T1000 (cell line): ENCODE results near the gene LHFPL2.
"Not testable (repeated sequence)": the region's sequence is repeated elsewhere in the genome, so short reads cannot be mapped to it uniquely, and the experiment has no call there.

ENCODE experiments used
- DNase-seq: peaks from one replicate; lab custom pipeline; 2025; ENCODE audit warnings: mixed read lengths; lab: John Stamatoyannopoulos, UW

LHFPL2 gene

GRCh38 chr5:78467752-78468357, 180.7 kb downstream of the LHFPL2 start:
- no peak for DNase-seq

GRCh38 chr5:78467140-78467539, 181.4 kb downstream of the LHFPL2 start:
- DNase-seq = no peak

GRCh38 chr5:78458843-78459242, 189.7 kb downstream of the LHFPL2 start:
- no peak for DNase-seq

GRCh38 chr5:78457507-78457906, 191.1 kb downstream of the LHFPL2 start:
- not testable (repeated sequence) for DNase-seq

- no peak for DNase-seq
Measured at GRCh38 chr5:78449103-78449502, 199.5 kb downstream of the LHFPL2 start.

GRCh38 chr5:78447775-78448424, 200.7 kb downstream of the LHFPL2 start:
- DNase-seq = no peak
